ENCODE results near the gene RNU6-9.
A peak's percentile ranks its signal among the peaks of the same experiment; 100 is the strongest.

Gene RNU6-9

DNA sequence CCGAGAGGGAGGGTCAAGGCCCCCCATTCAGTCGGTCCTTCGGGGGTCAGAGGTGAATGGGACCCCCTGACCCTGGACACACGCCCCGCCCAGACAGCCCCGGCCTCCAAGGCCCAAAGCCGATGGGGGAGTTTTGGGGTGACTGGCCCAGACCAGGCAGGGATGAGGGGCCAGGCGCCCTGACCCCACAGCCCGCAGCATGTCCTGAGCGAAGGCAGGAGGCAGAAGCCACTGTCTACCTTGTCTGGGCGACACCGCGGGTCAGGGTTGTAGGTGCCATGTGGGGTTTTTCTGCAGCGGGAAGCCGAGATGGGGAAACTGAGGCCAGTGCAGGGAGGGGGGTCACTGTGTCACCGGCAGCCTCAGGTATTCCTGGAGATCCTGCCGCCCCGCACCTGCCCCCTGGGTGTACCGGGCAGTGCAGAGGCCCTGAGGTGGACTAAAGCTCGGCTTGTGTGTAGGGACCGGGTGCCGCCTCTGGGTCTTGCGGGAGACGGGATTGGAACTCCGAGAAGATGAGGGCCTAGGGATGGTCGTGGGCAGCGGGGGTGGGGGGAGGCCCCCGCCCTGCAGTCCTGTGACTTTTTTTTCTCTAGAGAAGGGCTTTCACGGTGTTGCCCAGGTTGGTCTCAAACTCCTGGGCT lies 41.0 kb downstream of the RNU6-9 start:
- no peak for DNase-seq (ENCODE audit: low read depth in 2 of 2)

DNA sequence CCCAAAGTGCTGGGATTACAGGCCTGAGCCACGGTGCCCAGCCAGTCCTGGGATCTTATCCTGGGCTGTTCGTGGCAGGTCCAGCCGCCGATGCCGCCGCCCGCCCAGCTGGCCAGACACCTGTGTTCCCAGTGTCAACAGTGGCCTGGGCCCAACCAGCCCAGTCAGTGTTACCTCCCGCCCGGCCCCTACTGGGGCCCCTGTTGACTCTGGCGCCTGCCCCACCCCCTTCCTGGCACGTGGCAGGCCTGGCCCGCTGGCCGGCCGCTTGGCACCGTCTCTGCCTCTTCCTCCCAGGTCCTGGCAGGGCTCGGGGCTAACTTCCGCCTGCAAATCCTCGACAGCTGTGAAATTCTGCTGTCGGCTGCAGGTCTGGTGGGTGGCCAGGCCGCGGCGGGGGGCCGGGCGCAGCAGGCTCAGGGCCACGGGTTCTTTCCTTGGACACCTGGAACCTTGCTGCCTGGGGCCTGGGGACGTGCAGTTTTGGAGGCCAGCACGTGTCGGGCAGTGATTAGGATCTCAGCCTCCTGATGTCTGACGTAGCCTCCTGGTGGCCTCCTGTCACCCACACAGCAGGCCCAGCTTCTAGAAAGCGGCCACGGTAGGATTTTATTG lies 41.7 kb downstream of the RNU6-9 start:
- no peak for DNase-seq (ENCODE audit: low read depth in 2 of 2)

DNA sequence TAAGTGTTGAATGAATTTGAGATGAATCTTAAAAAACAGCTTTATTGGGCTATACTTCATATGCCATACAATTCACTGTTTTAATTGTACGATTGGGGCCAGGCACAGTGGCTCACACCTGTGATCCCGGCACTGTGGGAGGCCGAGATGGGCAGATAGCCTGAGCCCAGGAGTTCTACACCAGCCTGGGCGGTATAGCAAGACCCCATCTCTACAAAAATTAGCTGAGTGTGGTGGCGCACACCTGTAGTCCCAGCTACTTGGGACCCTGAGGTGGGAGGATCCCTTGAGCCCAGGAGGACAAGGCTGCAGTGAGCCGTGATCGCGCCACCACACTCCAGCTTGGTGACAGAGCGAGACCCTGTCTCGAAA lies 42.9 kb downstream of the RNU6-9 start:
- no peak for DNase-seq (ENCODE audit: low read depth in 2 of 2)

DNA sequence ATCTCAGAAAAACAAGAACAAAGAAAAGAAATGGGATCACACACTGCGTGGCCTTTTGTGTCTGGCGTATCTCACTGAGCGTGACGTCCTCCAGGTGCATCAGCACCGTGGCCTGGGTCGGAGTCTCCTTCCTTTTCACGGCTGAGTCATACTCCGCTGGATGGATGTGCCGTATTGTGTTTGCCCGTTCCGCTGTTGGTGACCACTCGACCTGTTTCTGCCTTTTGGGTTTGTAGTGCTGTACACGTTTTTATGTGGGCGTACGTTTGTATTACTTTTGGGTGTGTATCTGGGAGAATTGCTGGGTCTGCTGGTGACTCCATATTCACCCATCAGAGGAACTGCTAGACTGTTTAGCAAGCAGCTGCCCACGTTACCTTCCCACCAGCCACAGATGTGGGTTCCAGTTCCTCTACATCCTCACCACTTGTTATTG lies 44.0 kb downstream of the RNU6-9 start:
- no peak for DNase-seq (ENCODE audit: low read depth in 2 of 2)

DNA sequence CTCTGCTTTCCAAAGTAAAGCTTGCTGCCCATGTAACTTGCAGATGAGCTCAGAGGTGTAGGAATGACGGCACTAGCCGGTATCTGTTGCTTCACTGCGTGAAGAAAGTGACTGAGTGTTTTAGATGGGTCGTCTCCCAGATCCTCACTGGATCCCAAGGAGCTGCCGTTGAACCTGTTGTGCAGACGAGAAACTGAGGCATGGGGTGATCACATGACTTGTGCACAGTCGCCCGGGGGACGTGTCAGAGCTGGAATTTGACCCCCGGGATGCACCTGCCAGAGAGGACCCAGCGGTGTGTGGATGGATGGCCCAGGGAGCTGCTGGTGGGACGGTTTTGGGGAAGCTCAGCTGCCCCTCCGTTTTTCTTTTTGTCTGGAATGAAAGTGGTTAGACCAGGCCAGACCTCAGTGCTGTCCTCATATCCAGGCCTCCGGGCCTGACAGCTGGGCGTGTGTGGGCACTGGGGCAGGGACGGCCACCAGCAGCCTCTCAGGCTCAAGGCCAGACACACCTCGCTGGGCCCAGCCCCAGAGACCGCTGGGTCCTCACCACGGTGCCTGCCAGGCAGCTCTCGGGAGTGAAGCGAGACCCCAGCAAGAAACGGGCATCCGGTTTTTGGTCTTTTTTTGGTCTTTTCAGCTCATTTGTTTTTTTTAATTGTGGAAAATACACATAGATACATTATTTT lies 45.1 kb downstream of the RNU6-9 start:
- no peak for DNase-seq (ENCODE audit: low read depth in 2 of 2)

DNA sequence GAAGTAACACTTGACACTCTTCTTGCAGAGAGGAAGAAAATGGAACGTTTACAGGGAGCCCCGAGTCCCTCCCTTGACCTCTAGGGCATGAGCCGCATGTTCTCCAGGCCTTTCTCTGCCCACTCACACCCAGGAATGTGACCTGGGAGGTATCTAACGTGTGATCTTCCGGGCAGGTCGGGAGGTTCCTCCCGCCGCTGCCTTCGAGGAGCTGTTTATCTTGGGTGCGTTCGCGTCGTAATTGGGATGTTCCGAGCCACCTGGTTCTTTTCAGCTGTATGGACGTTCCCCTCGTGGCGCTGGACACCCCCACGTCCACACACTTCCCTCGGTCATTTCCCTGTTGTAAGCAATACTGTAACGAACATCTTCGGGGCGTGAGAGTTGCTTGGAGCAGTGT lies 46.2 kb downstream of the RNU6-9 start:
- no peak for DNase-seq (ENCODE audit: low read depth in 2 of 2)

- DNase-seq (ENCODE audit: low read depth in 2 of 2): no peak
These were observed 46.6 kb downstream of the RNU6-9 start for GRCh38 chr19:939922-940321.

- peak in 1 of 2 donors; percentile 38 for DNase-seq (ENCODE audit: low read depth in 2 of 2)
These were observed 47.5 kb downstream of the RNU6-9 start for GRCh38 chr19:940591-941291.

DNA sequence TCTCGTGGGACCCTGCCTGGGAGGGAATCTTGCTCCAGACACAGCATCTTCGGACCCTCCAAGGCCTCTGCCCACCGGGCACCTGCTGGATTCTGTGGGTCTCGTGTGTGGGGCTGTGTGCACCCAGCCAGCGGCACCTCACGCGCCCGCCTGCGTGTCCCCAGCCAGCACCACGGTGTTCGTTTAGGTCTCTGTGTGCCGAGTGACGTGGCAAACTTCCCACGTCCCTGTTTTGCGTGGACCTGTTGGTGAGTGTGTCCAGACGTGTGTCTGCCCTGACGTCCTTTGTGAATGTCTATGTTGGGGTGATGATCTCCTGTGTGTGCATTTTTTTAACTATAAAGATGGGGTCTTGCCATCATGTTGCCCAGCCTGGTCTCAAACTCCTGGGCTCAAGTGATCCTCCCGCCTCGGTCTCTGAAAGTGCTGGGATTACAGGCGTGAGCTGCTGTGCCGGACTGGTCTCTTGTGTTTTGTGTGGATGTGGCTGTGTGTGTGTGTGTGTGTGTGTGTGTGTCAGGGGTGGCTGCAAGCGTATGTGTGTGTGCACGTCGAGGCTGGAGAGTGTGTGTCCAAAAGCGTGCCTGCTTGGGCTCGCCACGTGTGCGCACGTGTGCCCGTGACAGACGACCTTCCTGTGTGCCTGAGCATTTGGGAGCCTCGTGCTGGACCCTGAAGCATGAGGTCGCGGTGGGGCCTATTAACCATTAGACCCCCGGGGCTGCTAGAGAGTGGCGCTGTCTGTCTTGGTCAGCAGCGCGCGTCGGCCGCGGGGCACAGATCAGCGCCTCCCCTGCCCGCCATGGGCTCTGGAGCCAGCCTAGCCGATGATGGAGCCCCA lies 48.2 kb downstream of the RNU6-9 start:
- no peak for DNase-seq (ENCODE audit: low read depth in 2 of 2)

- DNase-seq (ENCODE audit: low read depth in 2 of 2): no peak
These were observed 48.9 kb downstream of the RNU6-9 start for GRCh38 chr19:942133-942645.
